OCI-M2 (cell line): ENCODE results near the gene CIB4.

Experiments
- DNase-seq: peaks from one replicate; lab custom pipeline; 2025; ENCODE audit not compliant: unreplicated experiment; lab: John Stamatoyannopoulos, UW

CIB4 gene

GRCh38 chr2:26609205-26609631 is 31.9 kb downstream of the CIB4 start:
- DNase-seq: no peak

- DNase-seq: no peak
These were observed 32.6 kb downstream of the CIB4 start for GRCh38 chr2:26608557-26608956.

- no peak for DNase-seq
These were observed 33.5 kb downstream of the CIB4 start for GRCh38 chr2:26607698-26608097.

- DNase-seq: no peak
These were observed 34.3 kb downstream of the CIB4 start for GRCh38 chr2:26606847-26607190.

- DNase-seq: no peak
These were observed 34.9 kb downstream of the CIB4 start for GRCh38 chr2:26605999-26606846.

GRCh38 chr2:26605195-26605998 is 35.8 kb downstream of the CIB4 start:
- peak; percentile 11 for DNase-seq

GRCh38 chr2:26602575-26602974 is 38.6 kb downstream of the CIB4 start:
- DNase-seq: no peak

- no peak for DNase-seq
These were observed 41.8 kb downstream of the CIB4 start for GRCh38 chr2:26599387-26599786.

GRCh38 chr2:26598996-26599373 is 42.2 kb downstream of the CIB4 start:
- DNase-seq: no peak

GRCh38 chr2:26598336-26598995 is 42.7 kb downstream of the CIB4 start:
- DNase-seq: no peak

GRCh38 chr2:26597197-26597596 is 44.0 kb downstream of the CIB4 start:
- DNase-seq: no peak

GRCh38 chr2:26595146-26595545 is 46.0 kb downstream of the CIB4 start:
- DNase-seq: no peak

GRCh38 chr2:26591619-26592505 is 49.3 kb downstream of the CIB4 start:
- DNase-seq: no peak

- DNase-seq: no peak
These were observed 50.1 kb downstream of the CIB4 start for GRCh38 chr2:26590980-26591618.

GRCh38 chr2:26590508-26590907 is 50.7 kb downstream of the CIB4 start:
- DNase-seq: no peak

GRCh38 chr2:26588576-26588975 is 52.6 kb downstream of the CIB4 start:
- DNase-seq: no peak

GRCh38 chr2:26587994-26588393 is 53.2 kb downstream of the CIB4 start:
- DNase-seq: no peak

- no peak for DNase-seq
These were observed 55.2 kb downstream of the CIB4 start for GRCh38 chr2:26585966-26586365.

GRCh38 chr2:26585100-26585499 is 56.1 kb downstream of the CIB4 start:
- no peak for DNase-seq

- no peak for DNase-seq
These were observed 56.5 kb downstream of the CIB4 start for GRCh38 chr2:26584656-26585055.
